ENCODE measurements around the gene IL1R1.

DNA sequence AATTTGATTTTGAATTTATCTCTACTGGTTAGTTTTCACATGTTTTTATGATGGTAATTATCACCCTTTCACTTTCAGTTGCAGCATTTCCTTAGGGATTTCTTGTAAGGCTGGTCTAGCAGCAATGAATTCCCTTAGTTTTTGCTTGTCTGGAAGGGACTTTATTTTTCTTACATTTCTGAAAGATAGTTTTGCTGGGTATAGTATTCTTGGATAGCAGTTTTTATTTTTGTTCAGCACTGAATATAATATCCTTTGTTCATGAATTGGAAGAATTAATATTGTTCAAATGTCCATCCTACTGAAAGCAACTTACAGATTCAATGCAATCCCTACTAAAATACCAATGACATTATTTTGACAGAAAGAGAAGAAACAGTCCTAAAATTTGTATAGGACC lies 74.5 kb downstream of the IL1R1 start:
- TF ChIP-seq, protein P1, sequence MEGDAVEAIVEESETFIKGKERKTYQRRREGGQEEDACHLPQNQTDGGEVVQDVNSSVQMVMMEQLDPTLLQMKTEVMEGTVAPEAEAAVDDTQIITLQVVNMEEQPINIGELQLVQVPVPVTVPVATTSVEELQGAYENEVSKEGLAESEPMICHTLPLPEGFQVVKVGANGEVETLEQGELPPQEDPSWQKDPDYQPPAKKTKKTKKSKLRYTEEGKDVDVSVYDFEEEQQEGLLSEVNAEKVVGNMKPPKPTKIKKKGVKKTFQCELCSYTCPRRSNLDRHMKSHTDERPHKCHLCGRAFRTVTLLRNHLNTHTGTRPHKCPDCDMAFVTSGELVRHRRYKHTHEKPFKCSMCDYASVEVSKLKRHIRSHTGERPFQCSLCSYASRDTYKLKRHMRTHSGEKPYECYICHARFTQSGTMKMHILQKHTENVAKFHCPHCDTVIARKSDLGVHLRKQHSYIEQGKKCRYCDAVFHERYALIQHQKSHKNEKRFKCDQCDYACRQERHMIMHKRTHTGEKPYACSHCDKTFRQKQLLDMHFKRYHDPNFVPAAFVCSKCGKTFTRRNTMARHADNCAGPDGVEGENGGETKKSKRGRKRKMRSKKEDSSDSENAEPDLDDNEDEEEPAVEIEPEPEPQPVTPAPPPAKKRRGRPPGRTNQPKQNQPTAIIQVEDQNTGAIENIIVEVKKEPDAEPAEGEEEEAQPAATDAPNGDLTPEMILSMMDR (IDR thresholded peaks at IDR 0.05), result no peak
- no peak for TF ChIP-seq POLR2A (IDR thresholded peaks at IDR 0.05)
